K562 (cell line): ENCODE measurements around the gene APOBEC3F. TPM values are rescaled to one million over a fixed set of nuclear protein-coding genes. Genes with fewer than 3 reads are reported as not detected.
A peak's percentile ranks its signal among the peaks of the same experiment; 100 is the strongest.
"Not testable (repeated sequence)": the region's sequence is repeated elsewhere in the genome, so short reads cannot be mapped to it uniquely, and the experiment has no call there.

ENCODE experiments used
- ATAC-seq: fragments of 200-7000 bp; cut with Tn5 transposase; 3 replicates; pipeline ENCODE4 v1.9.1; 2020; ENCODE audit warnings: moderate library complexity
- BruUV-seq: library from RNA; stranded (reverse); fragments of 400-500 nt; replicated peaks from 2 replicates; lab custom pipeline; 2021; lab: Mats Ljungman, UMichigan
- CTCF ChIA-PET: fragments of 300-600 bp; formaldehyde crosslinking; extraction: SDS; loops from one replicate; lab custom pipeline; 2021; ENCODE audit warnings: low intra/inter-chr PET ratio; lab: Yijun Ruan, JAX
- POLR2A ChIA-PET: fragments of 300-600, 350-650 bp; sonication (Branson Sonifier 250); formaldehyde crosslinking; extraction: SDS; loops from one replicate; lab custom pipeline; 2021; ENCODE audit warnings: antibody characterized with exemption, inconsistent platforms; lab: Yijun Ruan, JAX
- DNase-seq, 4 experiments: peaks; one replicate each; pipeline versions ENCODE4 v3.0.0 to v3.0.0-alpha.2; 2011 to 2018; ENCODE audit warnings: low spot score in 3 of 4, mixed read lengths in 3 of 4; ENCODE audit errors: extremely low read depth in 1 of 4
- FAIRE-seq: peaks from 2 replicates; lab custom pipeline; 2011; peaks lifted over from hg19 to GRCh38; lab: Jason Lieb, UNC
- H2AFZ ChIP-seq: 2 replicates; pipeline ENCODE4 v1.6.0; 2011; ENCODE audit warnings: low read depth, low read length, control low read depth, inconsistent platforms
- H3K27ac ChIP-seq: fragments of 200-600 bp; 3 replicates; pipeline ENCODE4 v1.8.0; 2011; ENCODE audit warnings: low read depth, mild to moderate bottlenecking, control low read depth, inconsistent platforms, low read length, moderate library complexity, mixed read lengths; ENCODE audit errors: extremely low read depth
- H3K27me3 ChIP-seq, 2 experiments: fragments of 300-600 bp in 1 of 2; 2 replicates in 1 of 2; 3 replicates in 1 of 2; pipeline versions ENCODE4 v1.6.0 to v1.8.0; 2011; ENCODE audit warnings: inconsistent platforms in 2 of 2, low read length in 2 of 2, mild to moderate bottlenecking in 1 of 2, mixed read lengths in 1 of 2, moderate library complexity in 1 of 2; ENCODE audit not compliant: control insufficient read depth in 2 of 2, insufficient read depth in 2 of 2
- H3K36me3 ChIP-seq: fragments of 300-600 bp; 3 replicates; pipeline ENCODE4 v1.8.0; 2011; ENCODE audit warnings: mild to moderate bottlenecking, low read length, inconsistent platforms; ENCODE audit not compliant: control insufficient read depth, insufficient read depth
- H3K4me1 ChIP-seq, 2 experiments: fragments of 200-600 bp in 1 of 2; replicated peaks in 1 of 2; 2 replicates in 1 of 2; 3 replicates in 1 of 2; pipeline versions ENCODE4 v1.5.1 to v1.8.0; 2011; ENCODE audit warnings: inconsistent platforms in 2 of 2, low read length in 2 of 2, mild to moderate bottlenecking in 1 of 2, mixed read lengths in 1 of 2, moderate library complexity in 1 of 2; ENCODE audit not compliant: control insufficient read depth in 2 of 2, insufficient read depth in 2 of 2
- H3K4me2 ChIP-seq: 2 replicates; pipeline ENCODE4 v1.6.1; 2011; ENCODE audit warnings: low read length, control low read depth, inconsistent platforms, mixed read lengths; ENCODE audit not compliant: insufficient read depth
- H3K4me3 ChIP-seq: fragments of 200-600 bp; sonication (generic), shearing (Covaris generic); 2 replicates; pipeline ENCODE4 v1.5.1; 2016; ENCODE audit warnings: control low read depth, inconsistent platforms
- H3K79me2 ChIP-seq: fragments of 200-600 bp; 3 replicates; pipeline ENCODE4 v1.8.0; 2011; ENCODE audit warnings: low read length, inconsistent platforms; ENCODE audit not compliant: control insufficient read depth, insufficient read depth
- H3K9ac ChIP-seq, 2 experiments: 2 replicates each; pipeline versions ENCODE4 v1.6.0 to v1.6.1; 2011; ENCODE audit warnings: low read depth in 2 of 2, low read length in 2 of 2, control low read depth in 1 of 2, inconsistent platforms in 1 of 2, mild to moderate bottlenecking in 1 of 2, mixed read lengths in 1 of 2; ENCODE audit not compliant: insufficient read depth in 1 of 2
- H3K9me1 ChIP-seq: one replicate; pipeline ENCODE4 v1.6.0; 2011; ENCODE audit warnings: inconsistent platforms, mild to moderate bottlenecking, low read length, moderate library complexity; ENCODE audit not compliant: control insufficient read depth, insufficient read depth
- H3K9me3 ChIP-seq: replicated peaks from 2 replicates; pipeline ENCODE4 v1.5.1; 2011; ENCODE audit warnings: low read depth, low read length, inconsistent platforms; ENCODE audit not compliant: control insufficient read depth, insufficient read depth
- H4K20me1 ChIP-seq: replicated peaks from 2 replicates; pipeline ENCODE4 v1.6.1; 2011; ENCODE audit warnings: low read length, inconsistent platforms, mixed read lengths; ENCODE audit not compliant: control insufficient read depth, insufficient read depth
- ZBTB33 ChIP-seq: sonication (generic); formaldehyde crosslinking; IDR thresholded peaks from 2 replicates; pipeline ENCODE4 v1.8.1; 2023; ENCODE audit warnings: mild to moderate bottlenecking, missing genetic modification reagents
- ZKSCAN1 ChIP-seq: fragments of 150-350 bp; IDR thresholded peaks from 2 replicates; pipeline ENCODE4 v1.6.1; 2016; ENCODE audit warnings: low read depth, low read length
- WGBS: fragments of 100-300 bp; shearing (Covaris generic); methylation state at CpG from one replicate; pipeline ENCODE4 v1.1.6; 2016; ENCODE audit warnings: low coverage, mixed read lengths; ENCODE audit not compliant: insufficient coverage; ENCODE audit errors: missing lambda C conversion rate; 5-methylcytosine and 5-hydroxymethylcytosine counted together
- in situ Hi-C: fragments of 300-500 bp; cut with MboI; formaldehyde crosslinking; loops from 4 replicates; pipeline ENCODE4 v1.15.0; 2018; ENCODE audit warnings: inconsistent platforms, mixed read lengths
- intact Hi-C: fragments of 100-400 bp; cut with micrococcal nuclease; formaldehyde crosslinking; loops from 2 replicates; pipeline ENCODE4 v1.14.2; 2022
- polyA plus RNA-seq, 8 experiments: library from polyadenylated mRNA; depleted of rRNA in 4 of 8; stranded (reverse) in 5 of 8; unstranded in 3 of 8; fragments of >200 nt; fragmentation: Nextera tagmentation in 2 of 8; fragmentation: Illumina TruSeq in 1 of 8; extraction: Ambion mirVana in 2 of 8; extraction: Trizol in 1 of 8; gene quantifications; 2 replicates each; pipeline versions ENCODE4 v1.2.1 to v1.2.3, GENCODE V29; 2011 to 2014; ENCODE audit warnings: inconsistent platforms in 1 of 8, missing spikeins in 1 of 8
- total RNA-seq, 7 experiments: library from RNA; depleted of rRNA in 6 of 7; stranded (reverse); fragments of >200 nt in 6 of 7; fragmentation: Illumina TruSeq in 2 of 7; extraction: Trizol in 2 of 7; gene quantifications; 2 replicates each; pipeline versions ENCODE4 v1.2.1 to v1.2.3, GENCODE V29; 2011 to 2021; ENCODE audit warnings: low replicate concordance in 1 of 7

APOBEC3F gene
- total and polyA plus RNA-seq, 9 of the 15 experiments (the other 6 are each of a cell fraction or from before 2014, with no cell fraction given), result 1.1 to 3.3 (median 1.9) TPM

- Histone ChIP-seq H3K4me1 (peaks cover 3 to 15% of the 10 kb centered on the region in 2 experiments; a peak in 3 of 5 replicates), H4K20me1 (no peaks in the 10 kb centered on the region), H3K36me3 (peaks cover 2% of the 10 kb centered on the region; the same call in 1 of the 3 replicates), H3K4me3 (no peak overlapping the region), H3K9ac (no peak overlapping the region), H2AFZ (no peak overlapping the region), H3K27ac (no peak overlapping the region), H3K9me3 (no peaks in the 10 kb centered on the region), H3K79me2 (no peaks in the 10 kb centered on the region), H3K4me2 (no peak overlapping the region), H3K27me3 (no peaks in the 10 kb centered on the region), H3K9me1 (no peaks in the 10 kb centered on the region)
- no peak for ATAC-seq
- FAIRE-seq, result no peak
- WGBS, result 85% methylated on average over 14 of the region's 14 CpGs
- no TSS peak for BruUV-seq
- TF ChIP-seq ZBTB33 (CRISPR knock-in tag), result peak; percentile 86
- TF ChIP-seq ZKSCAN1, result no peak
- ChIA-PET CTCF (no interaction called here), POLR2A (no interaction called here)
- in situ Hi-C loops (no loop called here), intact Hi-C loops (no loop called here)
- DNase-seq, result no peak
These were observed 10.0 kb upstream of the APOBEC3F start for GRCh38 chr22:39030705-39031104.

GRCh38 chr22:39031434-39032295 is 9.0 kb upstream of the APOBEC3F start:
- not testable (repeated sequence) for FAIRE-seq

GRCh38 chr22:39037071-39037470 is 3.6 kb upstream of the APOBEC3F start:
- H3K4me3 ChIP-seq, H3K9me1 ChIP-seq, in situ Hi-C loops, H4K20me1 ChIP-seq, CTCF ChIA-PET, H3K4me2 ChIP-seq, H2AFZ ChIP-seq, BruUV-seq, H3K27ac ChIP-seq, DNase-seq, ATAC-seq, intact Hi-C loops, H3K79me2 ChIP-seq, H3K9me3 ChIP-seq, H3K27me3 ChIP-seq, FAIRE-seq, H3K9ac ChIP-seq, H3K36me3 ChIP-seq: not testable (repeated sequence)
- peaks cover 0 to 20% of the 10 kb centered on the region in 2 experiments; a peak in 4 of 5 replicates for H3K4me1 ChIP-seq
- POLR2A ChIA-PET, result interaction anchor here (0.7 kb wide), 1 partner anchor 9 kb away, joined by 3 read pairs; no protein-coding TSS in a partner anchor
- WGBS, result 11% methylated on average over 2 of the region's 2 CpGs

More at GRCh38 chr22:39031434-39032295, 9.0 kb upstream of the APOBEC3F start:
- H3K79me2 ChIP-seq, intact Hi-C loops, H3K9me3 ChIP-seq, H3K36me3 ChIP-seq, H3K9ac ChIP-seq, ATAC-seq, H4K20me1 ChIP-seq, H2AFZ ChIP-seq, CTCF ChIA-PET, H3K27me3 ChIP-seq, H3K9me1 ChIP-seq, H3K4me2 ChIP-seq, in situ Hi-C loops, DNase-seq, POLR2A ChIA-PET, BruUV-seq, H3K27ac ChIP-seq, H3K4me3 ChIP-seq: not testable (repeated sequence)
- 86% methylated on average over 5 of the region's 18 CpGs for WGBS
- H3K4me1 ChIP-seq, result peaks cover 3 to 15% of the 10 kb centered on the region in 2 experiments; a peak in 3 of 5 replicates
